Measurements from ENCODE around the gene CHD5. TPM values are rescaled to one million over a fixed set of nuclear protein-coding genes. Genes with fewer than 3 reads are reported as not detected.

CHD5 gene
- total RNA-seq, 4 donors from 2014 or later, result 0.19 to 0.24 (median 0.19) TPM; not detected in 1

- no peak for TF ChIP-seq CTCF (IDR thresholded peaks at IDR 0.05)
- ATAC-seq (ENCODE audit: low FRiP score) (no peak), DNase-seq (ENCODE audit: low spot score) (no peak)
Observed at GRCh38 chr1:6188466-6188865, 8.3 kb upstream of the CHD5 start.

- no peak for TF ChIP-seq CTCF (IDR thresholded peaks at IDR 0.05)
- ATAC-seq (ENCODE audit: low FRiP score) (no peak), DNase-seq (ENCODE audit: low spot score) (no peak)
Observed at GRCh38 chr1:6185635-6186382, 5.7 kb upstream of the CHD5 start.

GRCh38 chr1:6185151-6185550 lies 5.0 kb upstream of the CHD5 start:
- ATAC-seq (ENCODE audit: low FRiP score) (no peak), DNase-seq (ENCODE audit: low spot score) (no peak)
- TF ChIP-seq CTCF (IDR thresholded peaks at IDR 0.05), result no peak

GRCh38 chr1:6184083-6184783 lies 4.1 kb upstream of the CHD5 start:
- ATAC-seq (ENCODE audit: low FRiP score) (no peak), DNase-seq (ENCODE audit: low spot score) (no peak)
- TF ChIP-seq CTCF (IDR thresholded peaks at IDR 0.05), result no peak

- no peak for TF ChIP-seq CTCF (IDR thresholded peaks at IDR 0.05)
- ATAC-seq (ENCODE audit: low FRiP score) (no peak), DNase-seq (ENCODE audit: low spot score) (no peak)
Observed at GRCh38 chr1:6183520-6183989, 3.4 kb upstream of the CHD5 start.

GRCh38 chr1:6181347-6181770 lies 1.2 kb upstream of the CHD5 start:
- DNase-seq (ENCODE audit: low spot score), result no peak
- no peak for TF ChIP-seq CTCF (IDR thresholded peaks at IDR 0.05)
- no peak for ATAC-seq (ENCODE audit: low FRiP score)
